Cardiac fibroblast (primary cell): ENCODE data around the gene MX2.

Source experiments
- DNase-seq, 2 donors: peaks; one replicate each; pipeline versions ENCODE4 v3.0.0 to v3.0.0-alpha.2; 2010; ENCODE audit warnings: low read depth in 2 of 2
- H3K4me3 ChIP-seq, 2 donors: replicated peaks in 1 of 2; 1 replicate in 1 of 2; 2 replicates in 1 of 2; pipeline ENCODE4 v1.5.1; 2011; ENCODE audit warnings: low read depth in 2 of 2, low read length in 2 of 2, mild to moderate bottlenecking in 2 of 2, moderate library complexity in 1 of 2
- TF ChIP-seq, protein P1 (sequence below): IDR thresholded peaks from one replicate; pipeline ENCODE4 v1.5.1; 2011; ENCODE audit warnings: low read depth, mild to moderate bottlenecking, low read length, inconsistent platforms

Gene MX2

DNA sequence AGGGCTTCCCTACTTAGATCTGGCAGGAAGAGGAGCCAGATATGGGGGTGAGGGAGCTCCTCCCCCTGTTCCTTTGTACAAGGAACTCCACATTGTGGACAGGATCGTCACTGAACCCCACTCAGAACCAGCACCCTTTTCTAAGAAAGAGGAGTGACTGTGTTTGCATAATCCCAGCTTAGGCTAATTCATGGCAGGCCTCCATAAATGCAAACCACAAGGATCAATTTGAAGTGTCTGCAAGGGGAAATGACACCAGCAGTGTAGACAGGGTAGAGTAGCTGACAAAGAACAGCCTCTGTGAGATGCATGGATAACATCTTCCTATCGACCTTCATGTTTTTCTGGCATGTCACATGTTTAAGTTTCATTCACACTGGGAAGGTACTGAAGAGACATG lies 75.9 kb downstream of the MX2 start:
- TF ChIP-seq, protein P1, sequence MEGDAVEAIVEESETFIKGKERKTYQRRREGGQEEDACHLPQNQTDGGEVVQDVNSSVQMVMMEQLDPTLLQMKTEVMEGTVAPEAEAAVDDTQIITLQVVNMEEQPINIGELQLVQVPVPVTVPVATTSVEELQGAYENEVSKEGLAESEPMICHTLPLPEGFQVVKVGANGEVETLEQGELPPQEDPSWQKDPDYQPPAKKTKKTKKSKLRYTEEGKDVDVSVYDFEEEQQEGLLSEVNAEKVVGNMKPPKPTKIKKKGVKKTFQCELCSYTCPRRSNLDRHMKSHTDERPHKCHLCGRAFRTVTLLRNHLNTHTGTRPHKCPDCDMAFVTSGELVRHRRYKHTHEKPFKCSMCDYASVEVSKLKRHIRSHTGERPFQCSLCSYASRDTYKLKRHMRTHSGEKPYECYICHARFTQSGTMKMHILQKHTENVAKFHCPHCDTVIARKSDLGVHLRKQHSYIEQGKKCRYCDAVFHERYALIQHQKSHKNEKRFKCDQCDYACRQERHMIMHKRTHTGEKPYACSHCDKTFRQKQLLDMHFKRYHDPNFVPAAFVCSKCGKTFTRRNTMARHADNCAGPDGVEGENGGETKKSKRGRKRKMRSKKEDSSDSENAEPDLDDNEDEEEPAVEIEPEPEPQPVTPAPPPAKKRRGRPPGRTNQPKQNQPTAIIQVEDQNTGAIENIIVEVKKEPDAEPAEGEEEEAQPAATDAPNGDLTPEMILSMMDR: no peak
- no peak overlapping the region for H3K4me3 ChIP-seq
- no peak for DNase-seq

DNA sequence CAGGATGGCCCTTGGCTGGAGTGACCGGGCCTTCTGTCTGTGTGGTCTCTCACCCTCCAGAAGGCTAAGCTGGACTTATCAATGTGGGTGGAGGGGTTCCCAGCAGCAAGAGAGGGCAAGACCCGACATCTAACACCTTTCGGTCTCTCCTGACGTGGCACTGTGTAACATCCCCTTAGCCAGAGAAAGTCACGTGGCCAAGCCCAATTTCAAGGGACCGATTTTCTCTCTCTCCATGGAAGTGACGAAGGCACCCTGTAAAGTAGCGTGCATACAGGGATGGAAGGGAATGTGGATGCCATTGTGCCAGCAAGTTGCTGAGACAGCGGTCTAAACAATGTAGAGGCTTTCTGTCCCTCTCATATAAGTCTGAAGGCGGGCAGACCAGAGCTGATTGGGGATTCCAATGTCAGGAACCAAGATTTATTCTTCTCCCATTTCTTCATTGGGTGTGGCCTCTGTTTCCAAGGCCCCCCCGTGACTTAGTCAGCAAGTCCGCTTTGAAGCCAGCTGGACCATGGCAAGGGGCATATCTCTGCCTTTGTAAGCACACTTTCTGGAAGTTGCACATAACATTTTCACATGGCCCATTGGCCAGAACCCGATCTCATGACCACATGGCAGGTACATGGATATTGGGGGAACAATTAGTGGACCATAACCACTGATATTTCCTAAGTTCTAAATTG lies 76.7 kb downstream of the MX2 start:
- TF ChIP-seq, protein P1: no peak
- H3K4me3 ChIP-seq: no peak overlapping the region
- no peak for DNase-seq

DNA sequence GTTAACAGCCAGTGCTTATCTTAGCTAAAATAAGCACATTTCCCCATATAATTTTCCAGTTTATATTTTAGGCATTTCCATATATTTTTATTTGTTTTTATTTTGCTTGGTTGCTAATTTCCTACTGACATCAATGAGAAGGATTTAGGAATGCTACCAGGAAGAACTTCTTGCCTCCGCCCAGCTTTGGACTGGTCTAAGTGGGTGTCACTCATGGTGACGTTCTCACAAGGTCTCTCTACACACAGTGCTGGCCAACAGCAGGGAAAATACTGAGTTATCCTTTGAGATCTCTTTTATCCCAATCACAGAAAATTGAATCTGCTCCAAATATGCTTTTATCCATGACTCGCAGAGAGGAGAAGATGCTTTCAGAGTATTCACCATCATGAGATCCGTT lies 77.4 kb downstream of the MX2 start:
- TF ChIP-seq, protein P1: no peak
- no peak overlapping the region for H3K4me3 ChIP-seq
- DNase-seq: no peak

DNA sequence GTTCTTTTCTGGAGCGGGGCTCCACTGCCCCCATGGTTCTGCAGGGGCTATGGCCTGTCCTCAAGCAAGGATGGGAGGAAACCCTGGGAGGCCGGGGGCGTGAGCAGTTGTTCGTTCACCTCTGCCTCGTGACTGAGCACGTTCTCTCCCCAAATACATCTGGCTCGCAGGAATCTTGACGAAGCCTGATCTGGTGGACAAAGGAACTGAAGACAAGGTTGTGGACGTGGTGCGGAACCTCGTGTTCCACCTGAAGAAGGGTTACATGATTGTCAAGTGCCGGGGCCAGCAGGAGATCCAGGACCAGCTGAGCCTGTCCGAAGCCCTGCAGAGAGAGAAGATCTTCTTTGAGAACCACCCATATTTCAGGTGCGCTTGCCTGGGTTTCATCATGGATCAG lies 79.7 kb downstream of the MX2 start:
- TF ChIP-seq, protein P1: no peak
- no peak for DNase-seq
- H3K4me3 ChIP-seq: no peak overlapping the region

DNA sequence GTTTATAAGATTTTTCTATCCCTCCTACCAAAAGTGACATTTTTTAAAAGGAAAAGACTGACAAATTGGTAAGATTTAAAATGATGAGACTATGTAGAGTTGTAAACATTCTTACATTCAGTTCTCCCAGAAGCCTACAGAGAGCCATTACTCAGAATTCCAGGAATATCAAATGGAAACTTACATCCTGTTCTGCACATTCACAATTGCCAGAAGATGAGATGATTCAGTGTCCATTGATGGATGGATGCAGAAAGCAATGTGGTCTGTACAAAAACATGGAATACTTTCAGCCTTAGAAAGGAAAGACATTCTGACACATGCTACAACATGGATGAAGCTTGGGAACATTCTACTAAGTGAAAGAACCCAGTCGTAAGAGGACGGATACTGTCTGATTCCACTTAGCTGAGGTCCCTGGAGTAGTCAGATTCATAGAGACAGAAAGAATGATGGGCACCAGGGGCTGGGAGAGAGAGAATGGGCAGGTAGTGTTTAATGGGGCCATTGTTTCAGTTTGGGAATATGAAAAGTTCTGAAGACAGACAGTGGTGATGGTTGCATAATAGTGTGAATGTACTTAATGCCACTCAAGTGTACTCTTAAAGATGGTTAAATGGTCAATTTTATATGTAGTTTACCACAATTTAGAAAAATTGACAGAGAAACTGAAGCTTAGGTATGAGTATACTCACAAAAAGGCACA lies 80.8 kb downstream of the MX2 start:
- no peak for DNase-seq
- TF ChIP-seq, protein P1: no peak
- H3K4me3 ChIP-seq: no peak overlapping the region

DNA sequence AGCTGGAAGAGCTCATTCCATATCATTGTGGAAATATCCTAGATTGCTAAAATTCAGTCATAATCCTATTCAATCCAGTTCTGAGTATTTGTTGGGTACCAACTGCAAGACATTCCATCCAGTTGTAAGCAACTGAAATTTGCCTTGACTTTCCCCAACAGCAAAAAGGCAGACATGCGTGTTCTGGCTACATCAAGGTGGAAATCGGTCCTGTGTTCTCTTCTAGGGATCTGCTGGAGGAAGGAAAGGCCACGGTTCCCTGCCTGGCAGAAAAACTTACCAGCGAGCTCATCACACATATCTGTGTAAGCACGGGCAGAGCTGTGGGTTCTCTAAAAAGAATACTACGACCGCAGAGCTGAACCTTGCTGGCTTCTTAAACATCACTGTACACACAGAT lies 81.7 kb downstream of the MX2 start:
- no peak overlapping the region for H3K4me3 ChIP-seq
- TF ChIP-seq, protein P1: no peak
- no peak for DNase-seq
